ENCODE measurements around the gene PKD2L2.

Gene PKD2L2

DNA sequence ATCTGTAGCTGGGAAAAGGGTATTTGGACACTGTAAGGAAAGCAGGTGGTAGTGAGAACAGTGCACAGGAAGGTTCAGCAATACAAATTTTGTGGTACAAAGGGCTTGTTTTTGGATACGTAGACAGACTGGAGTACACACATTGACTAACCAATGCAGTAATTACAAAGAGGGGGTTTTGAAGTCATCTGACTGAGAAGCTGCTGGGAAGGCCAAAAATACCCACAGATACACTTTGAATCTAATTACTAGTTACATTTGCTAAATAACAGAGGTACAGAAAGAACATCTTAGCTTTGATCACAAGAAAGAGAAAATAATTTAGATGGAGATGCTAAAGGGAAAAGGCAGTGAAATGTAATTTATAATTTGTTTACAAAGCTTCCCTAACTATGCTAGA, 45.9 kb downstream of the PKD2L2 start:
- Histone ChIP-seq H3K27ac (replicated peaks) (no peak overlapping the region), H3K27me3 (ENCODE audit: insufficient read depth, poor library complexity, severe bottlenecking) (no peaks in the 10 kb centered on the region), H3K4me3 (replicated peaks; ENCODE audit: insufficient read depth, low read length) (no peak overlapping the region)
- no peak for TF ChIP-seq REST (IDR thresholded peaks at IDR 0.05; ENCODE audit: insufficient replicate concordance, low read depth)
- no peak for TF ChIP-seq CTCF (IDR thresholded peaks at IDR 0.05; ENCODE audit: insufficient read depth, low read length)
- no peak for TF ChIP-seq POLR2AphosphoS5 (IDR thresholded peaks at IDR 0.05; ENCODE audit: low read depth)
- no peak for TF ChIP-seq SPI1 (IDR thresholded peaks at IDR 0.05; ENCODE audit: borderline replicate concordance, low read depth)
- no peak for TF ChIP-seq GABPA (IDR thresholded peaks at IDR 0.05; ENCODE audit: low read depth)
- no peak for DNase-seq (ENCODE audit: low read depth in 1 of 2, low spot score in 1 of 2)

DNA sequence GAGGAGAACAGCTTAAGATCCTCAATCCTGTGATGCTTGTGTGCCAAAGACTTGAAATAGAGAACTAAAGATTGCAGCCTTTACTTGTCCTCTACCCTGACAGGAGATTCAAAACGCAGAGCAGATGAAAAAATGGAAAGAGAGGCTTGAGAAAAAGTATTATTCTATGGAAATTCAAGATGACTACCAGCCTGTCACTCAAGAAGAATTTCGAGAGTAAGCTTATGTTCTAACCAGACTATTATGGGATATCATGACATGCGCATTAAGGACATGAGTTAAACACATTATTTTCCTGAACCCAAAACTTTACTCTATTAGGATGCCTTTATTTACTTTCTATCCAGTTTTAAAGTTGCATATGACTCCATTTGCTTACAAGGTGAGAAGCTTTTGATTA, 46.4 kb downstream of the PKD2L2 start:
- no peak overlapping the region for H3K27ac ChIP-seq (replicated peaks)
- TF ChIP-seq POLR2AphosphoS5 (IDR thresholded peaks at IDR 0.05; ENCODE audit: low read depth) (no peak), SPI1 (IDR thresholded peaks at IDR 0.05; ENCODE audit: borderline replicate concordance, low read depth) (no peak), REST (IDR thresholded peaks at IDR 0.05; ENCODE audit: insufficient replicate concordance, low read depth) (no peak), GABPA (IDR thresholded peaks at IDR 0.05; ENCODE audit: low read depth) (no peak), CTCF (IDR thresholded peaks at IDR 0.05; ENCODE audit: insufficient read depth, low read length) (no peak)
- H3K27me3 ChIP-seq (ENCODE audit: insufficient read depth, poor library complexity, severe bottlenecking), result no peaks in the 10 kb centered on the region
- H3K4me3 ChIP-seq (replicated peaks; ENCODE audit: insufficient read depth, low read length), result no peak overlapping the region
- no peak for DNase-seq (ENCODE audit: low read depth in 1 of 2, low spot score in 1 of 2)

DNA sequence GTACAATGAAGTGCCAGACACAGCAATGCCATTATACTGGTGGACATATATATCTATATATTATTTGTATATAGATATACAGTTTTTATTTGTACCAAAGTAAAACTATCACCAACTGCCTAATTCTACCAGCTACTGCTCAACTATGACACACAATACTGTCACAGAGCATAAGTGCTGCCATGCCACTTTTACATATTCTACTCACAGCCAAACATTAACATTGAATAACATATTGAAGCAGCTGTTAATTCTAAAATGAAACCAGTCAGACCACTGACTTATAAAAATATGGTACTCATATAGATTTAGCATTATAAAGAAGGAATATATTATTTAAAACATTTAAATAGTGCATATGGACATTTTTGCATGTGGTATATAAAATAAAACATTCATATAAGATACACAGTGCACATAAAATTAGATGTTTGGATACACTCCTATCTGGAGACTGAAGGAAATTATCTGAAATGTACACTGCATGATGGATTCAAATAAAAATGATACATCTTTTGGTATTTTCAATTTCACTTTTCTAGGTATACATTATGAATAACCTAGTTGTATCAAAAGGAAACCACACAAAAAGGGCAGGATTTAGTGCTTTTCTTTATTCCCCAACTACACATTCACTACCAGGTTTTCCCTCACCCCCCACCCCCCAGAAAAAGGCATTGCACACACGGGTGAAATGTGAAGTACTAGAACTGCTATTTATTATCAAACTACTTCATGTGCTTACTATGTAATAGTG, 48.9 kb downstream of the PKD2L2 start:
- TF ChIP-seq GABPA (IDR thresholded peaks at IDR 0.05; ENCODE audit: low read depth), result no peak
- no peak for TF ChIP-seq SPI1 (IDR thresholded peaks at IDR 0.05; ENCODE audit: borderline replicate concordance, low read depth)
- no peak for TF ChIP-seq REST (IDR thresholded peaks at IDR 0.05; ENCODE audit: insufficient replicate concordance, low read depth)
- Histone ChIP-seq H3K4me3 (replicated peaks; ENCODE audit: insufficient read depth, low read length) (no peak overlapping the region), H3K27me3 (ENCODE audit: insufficient read depth, poor library complexity, severe bottlenecking) (no peaks in the 10 kb centered on the region), H3K27ac (replicated peaks) (no peak overlapping the region)
- no peak for DNase-seq (ENCODE audit: low read depth in 1 of 2, low spot score in 1 of 2)

Measured in HL-60 (cell line).